SK-N-SH (cell line): ENCODE measurements around the gene NPR1.

ENCODE experiments used
- CHD2 ChIP-seq: fragments of 150-350 bp; IDR thresholded peaks from 2 replicates; pipeline ENCODE4 v1.6.1; 2018; ENCODE audit warnings: low read length; ENCODE audit not compliant: partially characterized antibody
- CTCF ChIP-seq: fragments of 200-600 bp; sonication (generic); IDR thresholded peaks from 2 replicates; pipeline ENCODE4 v1.6.1; 2017; ENCODE audit warnings: antibody characterized with exemption, mild to moderate bottlenecking, moderate library complexity
- EZH2phosphoT487 ChIP-seq: fragments of 200-600 bp; sonication (generic); IDR thresholded peaks from 2 replicates; pipeline ENCODE4 v1.6.1; 2017; ENCODE audit warnings: low read depth, mixed run types, mild to moderate bottlenecking, antibody characterized with exemption, moderate library complexity, borderline replicate concordance
- FOXM1 ChIP-seq: IDR thresholded peaks from 2 replicates; pipeline ENCODE4 v1.4.0; 2012; ENCODE audit warnings: low read depth, mild to moderate bottlenecking
- JUND ChIP-seq: IDR thresholded peaks from 2 replicates; pipeline ENCODE4 v1.4.0; 2012
- NFIC ChIP-seq: IDR thresholded peaks from 2 replicates; pipeline ENCODE4 v1.4.0; 2012; ENCODE audit warnings: borderline replicate concordance
- PBX3 ChIP-seq: IDR thresholded peaks from 2 replicates; pipeline ENCODE4; 2012
- RAD21 ChIP-seq: IDR thresholded peaks from 2 replicates; pipeline ENCODE4 v1.6.1; 2012; ENCODE audit warnings: mild to moderate bottlenecking, low read length
- REST ChIP-seq: IDR thresholded peaks from 2 replicates; pipeline ENCODE4 v1.6.1; 2012; ENCODE audit warnings: mild to moderate bottlenecking, low read depth, low read length, moderate library complexity
- TEAD4 ChIP-seq: IDR thresholded peaks from 2 replicates; pipeline ENCODE4 v1.4.0; 2012; ENCODE audit warnings: mild to moderate bottlenecking, borderline replicate concordance; ENCODE audit not compliant: insufficient read depth
- USF2 ChIP-seq: fragments of 150-350 bp; IDR thresholded peaks from 2 replicates; pipeline ENCODE4 v1.6.1; 2017; ENCODE audit warnings: antibody characterized with exemption, low read length, low read depth, borderline replicate concordance
- YY1 ChIP-seq: IDR thresholded peaks from 2 replicates; pipeline ENCODE4 v1.4.0; 2012; ENCODE audit warnings: low read depth, mild to moderate bottlenecking

GRCh38 chr1:153698923-153699714 is 20.6 kb downstream of the NPR1 start:
- TF ChIP-seq USF2 (no peak), EZH2phosphoT487 (no peak), FOXM1 (no peak), RAD21 (no peak), CHD2 (no peak), CTCF (no peak), TEAD4 (no peak), NFIC (no peak), PBX3 (no peak), JUND (no peak), YY1 (no peak), REST (no peak)
